Smooth muscle cell (in vitro differentiated cells): ENCODE measurements around the gene ZNF644. TPM values are rescaled to one million over a fixed set of nuclear protein-coding genes. Genes with fewer than 3 reads are reported as not detected.

Source experiments
- DNase-seq: peaks from one replicate; lab custom pipeline; 2025; ENCODE audit not compliant: unreplicated experiment; lab: John Stamatoyannopoulos, UW
- H2AFZ ChIP-seq: fragments of 200-600 bp; sonication (generic); 2 replicates; pipeline ENCODE4 v1.6.0; 2016; ENCODE audit warnings: antibody characterized with exemption, low read depth, mild to moderate bottlenecking
- H3F3A ChIP-seq: fragments of 200-600 bp; sonication (generic); 2 replicates; pipeline ENCODE4 v1.6.0; 2017; ENCODE audit warnings: antibody characterized with exemption, low read depth
- H3K27ac ChIP-seq: fragments of 200-600 bp; sonication (generic); 2 replicates; pipeline ENCODE4 v1.5.1; 2016; ENCODE audit warnings: low read depth, mild to moderate bottlenecking
- H3K27me3 ChIP-seq: fragments of 200-600 bp; sonication (generic); 2 replicates; pipeline ENCODE4 v1.6.1; 2016; ENCODE audit warnings: low read depth, mild to moderate bottlenecking
- H3K36me3 ChIP-seq: fragments of 200-600 bp; sonication (generic); 2 replicates; pipeline ENCODE4 v1.5.1; 2016; ENCODE audit warnings: low read depth
- H3K4me1 ChIP-seq: fragments of 200-600 bp; sonication (generic); 2 replicates; pipeline ENCODE4 v1.5.1; 2016; ENCODE audit warnings: low read depth
- H3K4me2 ChIP-seq: fragments of 200-600 bp; sonication (generic); 2 replicates; pipeline ENCODE4 v1.6.0; 2016; ENCODE audit warnings: mild to moderate bottlenecking
- H3K4me3 ChIP-seq: fragments of 200-600 bp; sonication (generic); 2 replicates; pipeline ENCODE4 v1.5.1; 2016; ENCODE audit warnings: mild to moderate bottlenecking
- H3K79me2 ChIP-seq: fragments of 200-600 bp; sonication (generic); 2 replicates; pipeline ENCODE4 v1.6.0; 2016; ENCODE audit warnings: low read depth, mild to moderate bottlenecking
- H3K9ac ChIP-seq: fragments of 200-600 bp; sonication (generic); 2 replicates; pipeline ENCODE4 v1.6.0; 2016; ENCODE audit warnings: low read depth
- H3K9me3 ChIP-seq: fragments of 200-600 bp; sonication (generic); replicated peaks from 2 replicates; pipeline ENCODE4 v1.5.1; 2016; ENCODE audit warnings: low read depth
- H4K20me1 ChIP-seq: fragments of 200-600 bp; sonication (generic); 2 replicates; pipeline ENCODE4 v1.6.0; 2016; ENCODE audit warnings: low read depth
- CTCF ChIP-seq: fragments of 200-600 bp; sonication (generic); IDR thresholded peaks from 2 replicates; pipeline ENCODE4 v1.5.1; 2017; ENCODE audit warnings: borderline replicate concordance, mild to moderate bottlenecking, antibody characterized with exemption; ENCODE audit not compliant: insufficient read depth, poor library complexity, severe bottlenecking
- whole genome bisulfite sequencing: methylation state at CpG from one replicate; pipeline ENCODE4 v1.1.7; 2016; ENCODE audit warnings: low lambda C conversion rate; 5-methylcytosine and 5-hydroxymethylcytosine counted together
- polyA plus RNA-seq: library from polyadenylated mRNA; unstranded; fragments of >200 nt; fragmentation: Nextera tagmentation; extraction: Ambion mirVana; gene quantifications from 2 replicates; pipeline ENCODE4 v1.2.1, GENCODE V29; 2016
- total RNA-seq: library from RNA; depleted of rRNA; stranded (reverse); fragments of >200 nt; gene quantifications from 2 replicates; pipeline ENCODE4 v1.2.3, GENCODE V29; 2014

ZNF644 gene
- total and polyA plus RNA-seq, 2 experiments from 2014 or later = 22.9 to 102 TPM

GRCh38 chr1:90987841-90988240 is 34.0 kb downstream of the ZNF644 start:
- WGBS = 91% methylated on average over 2 of the region's 2 CpGs

GRCh38 chr1:90986953-90987352 is 34.9 kb downstream of the ZNF644 start:
- TF ChIP-seq CTCF = no peak
- H3K36me3 ChIP-seq = peaks cover 3% of the 10 kb centered on the region
- no peaks in the 10 kb centered on the region for H3K4me1 ChIP-seq
- no peak overlapping the region for H3K4me2 ChIP-seq
- peaks cover 100% of the 10 kb centered on the region for H4K20me1 ChIP-seq
- H3K9ac ChIP-seq = no peak overlapping the region
- H3F3A ChIP-seq = no peaks in the 10 kb centered on the region
- no peak overlapping the region for H3K27ac ChIP-seq
- no peaks in the 10 kb centered on the region for H3K27me3 ChIP-seq
- H3K9me3 ChIP-seq = no peaks in the 10 kb centered on the region
- 89% methylated on average over 2 of the region's 2 CpGs for WGBS
- H3K79me2 ChIP-seq = peaks cover 100% of the 10 kb centered on the region
- no peak for DNase-seq
- H2AFZ ChIP-seq = no peak overlapping the region
- H3K4me3 ChIP-seq = no peak overlapping the region

More at GRCh38 chr1:90987841-90988240, 34.0 kb downstream of the ZNF644 start:
- Histone ChIP-seq H3K9me3 (no peaks in the 10 kb centered on the region), H2AFZ (no peak overlapping the region), H4K20me1 (peaks cover 100% of the 10 kb centered on the region), H3K4me1 (no peaks in the 10 kb centered on the region), H3K4me3 (no peak overlapping the region), H3F3A (no peaks in the 10 kb centered on the region), H3K4me2 (no peak overlapping the region), H3K36me3 (peaks cover 3% of the 10 kb centered on the region), H3K27me3 (no peaks in the 10 kb centered on the region), H3K9ac (no peak overlapping the region), H3K27ac (no peak overlapping the region), H3K79me2 (peaks cover 100% of the 10 kb centered on the region)
- TF ChIP-seq CTCF = no peak
- DNase-seq = no peak

- TF ChIP-seq CTCF = no peak
- H3K4me1 ChIP-seq = peaks cover 7% of the 10 kb centered on the region
- H3K4me2 ChIP-seq = no peak overlapping the region
- H3K27me3 ChIP-seq = no peaks in the 10 kb centered on the region
- peaks cover 77% of the 10 kb centered on the region for H3K79me2 ChIP-seq
- DNase-seq = no peak
- peaks cover 26% of the 10 kb centered on the region for H3F3A ChIP-seq
- 92% methylated on average over 1 of the region's 1 CpG for WGBS
- no peak overlapping the region for H3K9ac ChIP-seq
- no peaks in the 10 kb centered on the region for H3K9me3 ChIP-seq
- H3K36me3 ChIP-seq = peaks cover 4% of the 10 kb centered on the region
- H3K27ac ChIP-seq = no peak overlapping the region
- H4K20me1 ChIP-seq = peaks cover 100% of the 10 kb centered on the region
- no peak overlapping the region for H2AFZ ChIP-seq
- no peak overlapping the region for H3K4me3 ChIP-seq
These were observed 44.3 kb downstream of the ZNF644 start for GRCh38 chr1:90977522-90977921.
